Measurements from ENCODE around the gene WASHC2A.
"Not testable (repeated sequence)": the region's sequence is repeated elsewhere in the genome, so short reads cannot be mapped to it uniquely, and the experiment has no call there.

- not testable (repeated sequence) for TF ChIP-seq EZH2phosphoT487 (IDR thresholded peaks at IDR 0.05; ENCODE audit: borderline replicate concordance); CTCF (conservative IDR thresholded peaks at IDR 0.05; ENCODE audit: low read length)
Measured at GRCh38 chr10:50101747-50102146, 34.0 kb downstream of the WASHC2A start.
